ENCODE results near the gene NAA16. TPM values are rescaled to one million over a fixed set of nuclear protein-coding genes. Genes with fewer than 3 reads are reported as not detected.
"Not testable (repeated sequence)": the region's sequence is repeated elsewhere in the genome, so short reads cannot be mapped to it uniquely, and the experiment has no call there.

NAA16 gene
- total RNA-seq, 2 donors from 2014 or later, result 16.5 to 27.3 TPM

DNA sequence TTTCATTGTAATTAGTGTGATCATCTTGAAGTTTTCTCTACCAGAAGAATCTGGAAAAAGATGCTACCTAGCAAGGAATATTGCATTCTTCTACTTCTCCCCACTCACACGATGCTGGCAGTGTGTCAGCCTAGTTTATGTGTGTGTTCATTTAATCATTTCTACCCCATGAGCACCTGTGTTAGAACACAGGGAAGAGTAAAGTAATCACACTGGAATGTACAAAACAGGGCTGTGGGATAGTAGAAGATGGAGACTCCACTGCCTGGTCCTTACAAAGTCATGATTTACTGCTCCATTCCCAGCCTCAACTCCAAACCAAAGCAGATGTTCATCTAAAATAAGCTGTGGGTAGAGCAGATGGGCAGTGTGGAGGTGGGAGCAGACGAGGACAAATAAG is 98.5 kb downstream of the NAA16 start:
- Mint-ChIP-seq H3K27ac (no peak overlapping the region), H3K27me3 (ENCODE audit: low read depth) (no peaks in the 10 kb centered on the region), H3K4me3 (no peak overlapping the region), H3K4me1 (ENCODE audit: low read depth) (no peaks in the 10 kb centered on the region), H3K36me3 (ENCODE audit: insufficient read depth in 2 of 2) (no peaks in the 10 kb centered on the region), H3K9me3 (no peaks in the 10 kb centered on the region)
- DNase-seq (no peak), ATAC-seq (replicated peaks in 1 of 2) (no peak)

DNA sequence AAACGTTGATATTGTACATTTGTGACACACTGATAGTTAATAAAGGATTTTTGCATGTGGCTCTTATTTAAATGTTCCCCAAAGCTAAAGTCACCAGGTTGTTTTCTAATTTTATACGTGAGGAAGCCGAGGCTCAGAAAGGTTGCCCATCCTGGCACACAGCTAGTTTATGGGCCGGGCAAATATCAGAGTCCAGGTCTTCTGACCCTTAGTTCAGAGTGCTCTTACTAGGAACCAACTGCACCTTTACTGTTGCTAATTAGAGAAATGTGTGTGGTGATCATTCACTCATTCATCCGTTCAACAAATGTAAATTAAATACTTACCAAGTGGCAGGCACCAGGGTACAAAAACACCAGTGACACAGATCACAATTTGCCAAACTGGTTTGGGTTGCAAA is 100.0 kb downstream of the NAA16 start:
- no peaks in the 10 kb centered on the region for H3K27me3 Mint-ChIP-seq (ENCODE audit: low read depth)
- no peaks in the 10 kb centered on the region for H3K4me1 Mint-ChIP-seq (ENCODE audit: low read depth)
- no peaks in the 10 kb centered on the region for H3K9me3 Mint-ChIP-seq
- no peaks in the 10 kb centered on the region for H3K36me3 Mint-ChIP-seq (ENCODE audit: insufficient read depth in 2 of 2)
- DNase-seq (no peak), ATAC-seq (replicated peaks in 1 of 2) (no peak)
- no peak overlapping the region for H3K27ac Mint-ChIP-seq
- no peak overlapping the region for H3K4me3 Mint-ChIP-seq

DNA sequence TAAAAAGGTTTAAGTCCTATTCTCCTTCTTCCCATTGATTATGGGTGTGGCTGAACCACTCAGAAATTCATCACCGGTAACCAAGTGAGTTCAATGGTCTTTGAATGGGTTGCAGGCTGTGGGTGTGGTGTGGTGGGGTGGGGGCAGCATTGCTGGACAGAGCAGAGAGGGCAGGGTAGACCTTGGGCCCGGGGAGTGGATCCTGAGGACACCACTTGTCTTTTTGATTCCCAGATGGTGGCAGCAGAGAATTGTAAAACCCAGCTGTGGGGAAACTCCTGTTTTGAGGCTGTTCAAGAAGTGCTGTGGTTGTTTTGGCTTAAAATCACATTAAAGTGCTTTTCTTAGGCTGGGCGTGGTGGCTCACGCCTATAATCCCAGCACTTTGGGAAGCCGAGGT is 100.5 kb downstream of the NAA16 start:
- Mint-ChIP-seq H3K4me1 (ENCODE audit: low read depth) (no peaks in the 10 kb centered on the region), H3K9me3 (no peaks in the 10 kb centered on the region), H3K4me3 (no peak overlapping the region), H3K27ac (no peak overlapping the region), H3K36me3 (ENCODE audit: insufficient read depth in 2 of 2) (no peaks in the 10 kb centered on the region), H3K27me3 (ENCODE audit: low read depth) (no peaks in the 10 kb centered on the region)
- DNase-seq, result peak in 1 of 2 donors; percentile 15
- peak; percentile 41 to 54 for ATAC-seq (replicated peaks in 1 of 2)

DNA sequence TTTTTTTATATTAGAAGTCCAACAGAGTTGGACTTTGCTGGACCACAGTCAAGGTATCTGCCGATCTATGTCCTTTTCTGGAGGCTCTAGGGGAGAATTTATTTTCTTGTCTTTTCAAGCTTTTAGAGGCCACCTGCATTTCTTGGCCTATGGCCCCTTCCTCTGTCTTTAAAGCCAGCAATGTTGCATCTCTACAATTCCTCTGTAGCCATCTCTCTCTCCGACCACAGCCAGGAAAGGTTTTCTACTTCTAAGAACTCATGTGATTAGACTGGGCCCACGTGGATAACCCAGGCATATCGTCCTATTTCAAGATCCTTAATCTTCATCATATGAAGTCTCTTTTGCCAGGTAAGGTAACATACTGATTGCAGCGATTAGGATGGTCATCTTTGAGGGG is 102.8 kb downstream of the NAA16 start:
- Mint-ChIP-seq H3K27me3 (ENCODE audit: low read depth) (no peaks in the 10 kb centered on the region), H3K4me1 (ENCODE audit: low read depth) (no peaks in the 10 kb centered on the region), H3K4me3 (no peak overlapping the region), H3K27ac (no peak overlapping the region), H3K9me3 (no peaks in the 10 kb centered on the region), H3K36me3 (ENCODE audit: insufficient read depth in 2 of 2) (no peaks in the 10 kb centered on the region)
- no peak for ATAC-seq (replicated peaks in 1 of 2)
- no peak for DNase-seq

DNA sequence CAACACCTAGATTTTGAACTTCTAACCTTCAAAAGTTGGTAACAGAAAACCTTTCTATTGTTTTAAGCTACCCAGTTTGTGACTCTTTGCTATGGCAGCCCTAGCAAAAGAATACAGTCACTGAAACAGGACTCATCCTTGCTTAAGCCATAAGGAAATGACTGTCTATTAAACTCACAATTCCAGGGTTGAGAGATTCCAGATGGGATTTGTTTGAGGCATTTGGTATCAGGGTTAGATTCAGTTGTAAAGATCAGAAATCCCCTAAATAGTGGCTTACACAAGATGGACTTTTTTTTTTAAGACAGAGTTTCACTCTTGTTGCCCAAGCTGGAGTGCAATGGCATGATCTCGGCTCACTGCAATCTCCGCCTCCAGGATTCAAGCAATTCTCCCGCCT is 105.2 kb downstream of the NAA16 start:
- H3K27ac Mint-ChIP-seq, result no peak overlapping the region
- H3K27me3 Mint-ChIP-seq (ENCODE audit: low read depth), result no peaks in the 10 kb centered on the region
- no peaks in the 10 kb centered on the region for H3K36me3 Mint-ChIP-seq (ENCODE audit: insufficient read depth in 2 of 2)
- H3K4me3 Mint-ChIP-seq, result no peak overlapping the region
- no peaks in the 10 kb centered on the region for H3K4me1 Mint-ChIP-seq (ENCODE audit: low read depth)
- H3K9me3 Mint-ChIP-seq, result no peaks in the 10 kb centered on the region
- DNase-seq, result no peak
- ATAC-seq (replicated peaks in 1 of 2), result no peak

DNA sequence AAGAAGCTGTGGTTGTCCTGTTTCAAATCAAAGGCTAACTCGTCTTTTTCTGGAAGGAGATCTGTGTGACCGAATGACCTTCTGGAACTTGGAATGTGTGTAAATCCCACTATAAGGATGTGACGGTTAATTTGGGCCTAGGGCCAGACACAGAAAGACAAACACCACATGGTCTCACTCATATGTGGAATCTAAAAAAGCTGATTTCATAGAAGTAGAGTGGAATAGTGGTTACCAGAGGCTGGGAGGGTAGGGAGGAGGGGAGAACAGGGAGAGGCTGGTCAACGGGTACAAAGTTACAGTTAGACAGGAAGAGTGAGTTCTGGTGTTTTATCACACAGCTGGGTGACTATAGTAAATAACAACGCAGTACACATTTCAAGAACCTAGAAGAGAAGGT is 107.0 kb downstream of the NAA16 start:
- no peaks in the 10 kb centered on the region for H3K36me3 Mint-ChIP-seq (ENCODE audit: insufficient read depth in 2 of 2)

DNA sequence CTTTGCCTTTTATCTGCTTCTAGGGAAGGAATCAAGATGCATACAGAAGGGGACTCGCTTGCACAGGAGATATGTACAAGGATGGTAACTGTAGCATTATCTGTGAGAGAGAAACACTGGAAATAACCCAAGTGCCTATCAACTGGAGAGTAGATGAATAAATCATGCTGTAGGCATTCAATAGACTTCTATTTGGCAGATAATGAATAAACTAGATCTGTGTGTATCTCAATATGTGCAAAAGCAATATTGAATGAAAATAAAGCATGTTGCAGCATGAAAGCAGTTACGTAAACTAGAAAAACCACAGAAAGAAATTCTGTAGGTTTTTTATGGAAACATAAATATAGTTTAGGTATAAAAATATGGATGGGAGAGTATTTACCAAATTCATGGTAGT is 107.7 kb downstream of the NAA16 start:
- Mint-ChIP-seq H3K4me1 (ENCODE audit: low read depth) (no peaks in the 10 kb centered on the region), H3K4me3 (no peak overlapping the region), H3K9me3 (no peaks in the 10 kb centered on the region), H3K27me3 (ENCODE audit: low read depth) (no peaks in the 10 kb centered on the region), H3K36me3 (ENCODE audit: insufficient read depth in 2 of 2) (no peaks in the 10 kb centered on the region), H3K27ac (peak overlapping the region; percentile 16)
- ATAC-seq (replicated peaks in 1 of 2), result no peak
- no peak for DNase-seq

More for the DNA sequence above, 107.0 kb downstream of the NAA16 start:
- no peaks in the 10 kb centered on the region for H3K27me3 Mint-ChIP-seq (ENCODE audit: low read depth)
- ATAC-seq (replicated peaks in 1 of 2) (no peak), DNase-seq (no peak)
- H3K4me1 Mint-ChIP-seq (ENCODE audit: low read depth), result no peaks in the 10 kb centered on the region
- H3K9me3 Mint-ChIP-seq, result no peaks in the 10 kb centered on the region
- H3K4me3 Mint-ChIP-seq, result no peak overlapping the region
- no peak overlapping the region for H3K27ac Mint-ChIP-seq

DNA sequence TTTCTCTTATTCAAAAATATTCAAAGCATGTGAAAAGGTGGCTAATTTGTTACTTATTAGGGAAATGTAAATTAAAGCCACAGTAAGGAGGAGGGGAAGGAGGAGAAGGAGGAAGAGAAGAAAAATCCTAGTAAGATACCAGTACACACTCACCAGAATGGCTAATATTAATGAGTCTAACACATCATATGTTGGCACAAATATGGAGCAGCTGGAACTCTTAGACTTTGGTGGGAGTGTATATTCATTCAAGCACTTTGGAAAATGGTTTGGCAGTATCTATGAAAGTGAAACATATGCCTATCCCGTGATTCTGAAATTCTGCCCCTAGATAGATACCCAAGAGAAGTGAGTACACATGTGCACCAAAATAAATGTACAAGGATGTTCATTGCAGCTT is 108.1 kb downstream of the NAA16 start:
- ATAC-seq (replicated peaks in 1 of 2) (no peak), DNase-seq (no peak)
- H3K4me3 Mint-ChIP-seq, result no peak overlapping the region
- H3K27me3 Mint-ChIP-seq (ENCODE audit: low read depth), result no peaks in the 10 kb centered on the region
- H3K9me3 Mint-ChIP-seq, result no peaks in the 10 kb centered on the region
- no peaks in the 10 kb centered on the region for H3K4me1 Mint-ChIP-seq (ENCODE audit: low read depth)
- H3K36me3 Mint-ChIP-seq (ENCODE audit: insufficient read depth in 2 of 2), result no peaks in the 10 kb centered on the region
- peak overlapping the region; percentile 16 for H3K27ac Mint-ChIP-seq

DNA sequence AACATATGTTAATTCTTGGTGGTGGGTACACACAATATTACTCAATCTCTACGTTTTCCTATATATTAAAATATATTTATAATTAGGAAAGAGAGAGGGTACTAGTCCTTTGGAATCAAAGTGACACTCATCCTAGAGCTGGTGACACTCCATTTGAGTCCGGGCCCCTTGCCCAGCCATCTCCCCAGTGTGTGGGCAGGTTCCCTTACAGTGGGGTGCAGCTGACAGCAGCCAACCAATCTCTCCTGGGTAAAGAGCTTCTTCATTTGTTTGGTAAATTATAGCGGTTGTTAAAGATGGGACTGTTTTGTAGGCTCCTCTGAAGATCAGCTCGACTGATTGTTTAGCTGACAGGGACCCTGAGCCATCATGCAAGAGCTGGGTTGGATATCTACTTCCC is 109.1 kb downstream of the NAA16 start:
- H3K9me3 Mint-ChIP-seq, result no peaks in the 10 kb centered on the region
- H3K4me1 Mint-ChIP-seq (ENCODE audit: low read depth), result no peaks in the 10 kb centered on the region
- no peak overlapping the region for H3K4me3 Mint-ChIP-seq
- H3K36me3 Mint-ChIP-seq (ENCODE audit: insufficient read depth in 2 of 2), result no peaks in the 10 kb centered on the region
- DNase-seq (no peak), ATAC-seq (replicated peaks in 1 of 2) (no peak)
- no peak overlapping the region for H3K27ac Mint-ChIP-seq
- no peaks in the 10 kb centered on the region for H3K27me3 Mint-ChIP-seq (ENCODE audit: low read depth)

DNA sequence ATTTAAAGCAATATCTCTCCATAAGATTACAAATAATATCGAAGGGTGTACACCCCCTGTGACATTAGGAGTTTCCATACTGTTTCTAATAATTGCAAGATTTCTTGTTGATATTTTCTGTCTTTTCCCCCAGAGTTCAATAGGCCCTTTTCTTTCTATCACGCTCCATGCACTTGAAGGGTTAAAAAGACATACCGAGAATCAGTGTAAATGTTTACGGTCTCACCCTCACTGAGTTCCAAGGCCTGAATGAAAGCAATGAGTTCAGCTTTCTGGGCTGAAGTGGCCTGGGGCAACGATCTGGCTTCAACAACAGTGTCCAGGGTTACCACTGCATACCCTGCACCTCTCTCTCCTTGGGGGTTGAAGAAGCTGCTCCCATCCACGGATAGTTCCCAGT is 110.3 kb downstream of the NAA16 start:
- not testable (repeated sequence) for H3K4me3 Mint-ChIP-seq; H3K27me3 Mint-ChIP-seq (ENCODE audit: low read depth); H3K36me3 Mint-ChIP-seq (ENCODE audit: insufficient read depth in 2 of 2); DNase-seq; ATAC-seq (replicated peaks in 1 of 2); H3K4me1 Mint-ChIP-seq (ENCODE audit: low read depth); H3K27ac Mint-ChIP-seq; H3K9me3 Mint-ChIP-seq

DNA sequence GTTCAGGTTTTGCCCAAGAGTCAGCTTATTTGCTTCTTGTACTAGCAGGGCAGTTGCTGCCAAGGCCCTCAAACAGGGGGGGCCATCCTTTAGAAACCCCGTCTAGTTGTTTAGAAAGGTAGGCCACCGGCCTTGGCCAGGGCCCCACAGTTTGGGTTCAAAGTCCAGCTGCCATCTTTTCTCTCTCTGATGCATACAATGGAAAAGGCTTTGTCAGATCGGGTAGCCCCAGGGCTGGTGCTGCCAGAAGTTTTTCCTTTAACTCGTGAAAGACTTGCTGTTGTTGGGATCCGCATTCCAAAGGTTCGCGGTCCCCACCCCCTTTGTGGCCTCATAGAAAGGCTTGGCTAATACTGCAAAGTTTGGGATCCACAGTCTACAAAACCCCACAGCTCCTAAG is 110.9 kb downstream of the NAA16 start:
- not testable (repeated sequence) for H3K36me3 Mint-ChIP-seq (ENCODE audit: insufficient read depth in 2 of 2); H3K27ac Mint-ChIP-seq; ATAC-seq (replicated peaks in 1 of 2); H3K4me3 Mint-ChIP-seq; DNase-seq; H3K9me3 Mint-ChIP-seq; H3K27me3 Mint-ChIP-seq (ENCODE audit: low read depth); H3K4me1 Mint-ChIP-seq (ENCODE audit: low read depth)

DNA sequence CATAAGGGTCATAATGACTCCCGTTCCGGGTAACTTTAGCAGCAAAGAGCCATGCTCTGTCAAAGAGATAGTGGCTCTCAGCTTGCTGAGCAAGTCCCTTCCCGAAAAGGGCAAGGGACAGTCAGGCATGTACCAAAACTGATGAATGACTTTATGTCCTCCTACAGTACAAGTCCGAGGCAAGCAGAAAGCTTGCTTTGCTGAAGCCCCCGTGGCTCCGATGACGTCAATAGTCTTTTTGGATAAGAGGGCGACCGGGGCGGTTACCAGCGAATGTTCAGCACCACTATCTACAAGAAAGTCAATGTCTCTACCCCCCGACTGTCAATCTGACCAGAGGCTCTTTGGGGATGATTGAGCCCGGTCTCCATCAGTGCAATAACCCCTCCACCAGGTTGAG is 112.2 kb downstream of the NAA16 start:
- H3K9me3 Mint-ChIP-seq; H3K4me3 Mint-ChIP-seq; DNase-seq; H3K27me3 Mint-ChIP-seq (ENCODE audit: low read depth); H3K27ac Mint-ChIP-seq; H3K36me3 Mint-ChIP-seq (ENCODE audit: insufficient read depth in 2 of 2); H3K4me1 Mint-ChIP-seq (ENCODE audit: low read depth); ATAC-seq (replicated peaks in 1 of 2): not testable (repeated sequence)

DNA sequence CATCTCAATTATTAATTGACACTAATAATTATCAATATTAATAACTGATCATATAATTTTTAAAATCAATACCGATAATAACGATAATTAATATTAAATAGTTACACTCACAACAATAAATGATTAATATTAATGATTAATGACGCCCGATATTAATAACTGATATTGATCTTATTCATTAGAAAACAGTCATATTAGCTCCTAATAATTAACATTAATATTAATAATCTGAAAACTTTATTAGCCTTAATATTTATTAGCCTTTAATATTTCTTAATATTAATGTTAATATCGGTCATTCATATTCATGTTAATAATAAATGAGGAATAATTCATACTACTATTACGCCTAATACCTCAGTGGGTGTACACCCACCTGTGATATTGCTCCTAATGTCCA is 113.6 kb downstream of the NAA16 start:
- H3K4me3 Mint-ChIP-seq; H3K27ac Mint-ChIP-seq; H3K9me3 Mint-ChIP-seq; H3K4me1 Mint-ChIP-seq (ENCODE audit: low read depth); DNase-seq; ATAC-seq (replicated peaks in 1 of 2); H3K36me3 Mint-ChIP-seq (ENCODE audit: insufficient read depth in 2 of 2); H3K27me3 Mint-ChIP-seq (ENCODE audit: low read depth): not testable (repeated sequence)

DNA sequence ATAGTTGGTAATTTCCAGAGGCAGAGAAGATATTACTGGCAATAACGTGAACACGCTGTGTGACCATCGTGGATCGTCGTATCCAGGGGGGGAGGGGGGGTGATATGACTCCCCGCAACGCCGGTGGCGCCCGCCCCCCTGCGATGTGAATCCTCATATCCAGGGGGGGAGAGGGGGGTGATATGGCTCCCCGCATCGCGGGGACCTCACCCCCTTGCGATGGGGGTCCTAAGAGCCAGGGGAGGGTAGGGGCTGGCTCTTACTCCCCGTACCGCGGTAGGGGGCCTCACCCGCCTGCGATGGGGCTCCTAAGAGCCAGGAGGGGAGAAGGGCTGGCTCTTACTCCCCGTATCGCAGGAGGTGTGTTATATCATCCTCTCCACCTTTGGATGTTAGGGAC is 115.0 kb downstream of the NAA16 start:
- Mint-ChIP-seq H3K4me1 (ENCODE audit: low read depth) (peaks cover 5% of the 10 kb centered on the region), H3K27me3 (ENCODE audit: low read depth) (no peaks in the 10 kb centered on the region), H3K9me3 (no peaks in the 10 kb centered on the region), H3K27ac (no peak overlapping the region), H3K4me3 (no peak overlapping the region), H3K36me3 (ENCODE audit: insufficient read depth in 2 of 2) (no peaks in the 10 kb centered on the region)
- DNase-seq (no peak), ATAC-seq (replicated peaks in 1 of 2) (peak; percentile 49 to 60)
